ENCODE results near the gene LUZP1. TPM values are rescaled to one million over a fixed set of nuclear protein-coding genes. Genes with fewer than 3 reads are reported as not detected.
A peak's percentile ranks its signal among the peaks of the same experiment; 100 is the strongest.

LUZP1 gene
- total and polyA plus RNA-seq, 4 donors: 2.6 to 9.3 (median 5.1) TPM

- H3K9me3 ChIP-seq (ENCODE audit: control insufficient read depth in 4 of 4, low read length in 3 of 4): no peaks in the 10 kb centered on the region
- no peaks in the 10 kb centered on the region for H3K27me3 ChIP-seq (ENCODE audit: control insufficient read depth in 4 of 4, insufficient read depth in 4 of 4, low read length in 3 of 4)
- peak; percentile 48 for DNase-seq (ENCODE audit: low spot score)
- peak overlapping the region; percentile 87 to 96 (median 88) for H3K4me3 ChIP-seq (ENCODE audit: low read depth in 1 of 3, low read length in 3 of 3)
- H3K27ac ChIP-seq (ENCODE audit: low read depth in 1 of 2, low read length in 2 of 2): peak overlapping the region; percentile 40 to 56
- TF ChIP-seq CTCF (IDR thresholded peaks at IDR 0.05; ENCODE audit: low read depth, low read length, missing input control): no peak
- TF ChIP-seq YY1 (IDR thresholded peaks at IDR 0.05): peak; percentile 54
- peak in 1 of 2 donors; percentile 6 for TF ChIP-seq RAD21 (IDR thresholded peaks at IDR 0.05)
- peak overlapping the region; percentile 45 to 65 for H3K9ac ChIP-seq (ENCODE audit: low read depth in 1 of 2, low read length in 2 of 2)
- peaks cover 0 to 8% (median 6%) of the 10 kb centered on the region in 4 donors for H3K4me1 ChIP-seq (ENCODE audit: control insufficient read depth in 4 of 4, insufficient read depth in 4 of 4, low read length in 3 of 4)
- WGBS: 1% methylated on average over 45 of the region's 45 CpGs
- H3K36me3 ChIP-seq (ENCODE audit: control insufficient read depth in 4 of 4, insufficient read depth in 3 of 4, low read depth in 1 of 4, low read length in 3 of 4): no peaks in the 10 kb centered on the region
Observed at GRCh38 chr1:23167353-23168078, 1.1 kb downstream of the LUZP1 start.

- TF ChIP-seq JUND (IDR thresholded peaks at IDR 0.05) (no peak), NR2F2 (IDR thresholded peaks at IDR 0.05) (no peak), ZBTB33 (IDR thresholded peaks at IDR 0.05) (no peak), HNF4A (conservative IDR thresholded peaks at IDR 0.05) (no peak), FOXA1 (IDR thresholded peaks at IDR 0.05) (no peak), SP1 (IDR thresholded peaks at IDR 0.05) (no peak), REST (IDR thresholded peaks at IDR 0.05) (no peak), FOXA2 (IDR thresholded peaks at IDR 0.05) (no peak), YY1 (IDR thresholded peaks at IDR 0.05) (no peak), ATF3 (IDR thresholded peaks at IDR 0.05) (no peak), HNF4G (IDR thresholded peaks at IDR 0.05) (no peak)
- H3K9me3 ChIP-seq (ENCODE audit: control insufficient read depth in 4 of 4, low read length in 3 of 4): no peaks in the 10 kb centered on the region
- peaks cover 0 to 8% (median 6%) of the 10 kb centered on the region in 4 donors for H3K4me1 ChIP-seq (ENCODE audit: control insufficient read depth in 4 of 4, insufficient read depth in 4 of 4, low read length in 3 of 4)
- peak overlapping the region in 1 of 3 donors; percentile 96 for H3K4me3 ChIP-seq (ENCODE audit: low read depth in 1 of 3, low read length in 3 of 3)
- DNase-seq (ENCODE audit: low spot score): no peak
- no peaks in the 10 kb centered on the region for H3K36me3 ChIP-seq (ENCODE audit: control insufficient read depth in 4 of 4, insufficient read depth in 3 of 4, low read depth in 1 of 4, low read length in 3 of 4)
- no peaks in the 10 kb centered on the region for H3K27me3 ChIP-seq (ENCODE audit: control insufficient read depth in 4 of 4, insufficient read depth in 4 of 4, low read length in 3 of 4)
- H3K9ac ChIP-seq (ENCODE audit: low read depth in 1 of 2, low read length in 2 of 2): peak overlapping the region in 1 of 2 donors; percentile 45
- H3K27ac ChIP-seq (ENCODE audit: low read depth in 1 of 2, low read length in 2 of 2): peak overlapping the region in 1 of 2 donors; percentile 40
Observed at GRCh38 chr1:23166854-23167253, 1.8 kb downstream of the LUZP1 start.

All from liver (tissue), 9 donors.